GM12874 (cell line): ENCODE data around the gene TEX35.

Source experiments
- TF ChIP-seq, protein P1 (sequence below): IDR thresholded peaks from 2 replicates; pipeline ENCODE4 v1.5.1; 2011; ENCODE audit warnings: low read depth, mild to moderate bottlenecking, control low read depth, low read length, moderate library complexity; ENCODE audit not compliant: insufficient read depth

Gene TEX35

DNA sequence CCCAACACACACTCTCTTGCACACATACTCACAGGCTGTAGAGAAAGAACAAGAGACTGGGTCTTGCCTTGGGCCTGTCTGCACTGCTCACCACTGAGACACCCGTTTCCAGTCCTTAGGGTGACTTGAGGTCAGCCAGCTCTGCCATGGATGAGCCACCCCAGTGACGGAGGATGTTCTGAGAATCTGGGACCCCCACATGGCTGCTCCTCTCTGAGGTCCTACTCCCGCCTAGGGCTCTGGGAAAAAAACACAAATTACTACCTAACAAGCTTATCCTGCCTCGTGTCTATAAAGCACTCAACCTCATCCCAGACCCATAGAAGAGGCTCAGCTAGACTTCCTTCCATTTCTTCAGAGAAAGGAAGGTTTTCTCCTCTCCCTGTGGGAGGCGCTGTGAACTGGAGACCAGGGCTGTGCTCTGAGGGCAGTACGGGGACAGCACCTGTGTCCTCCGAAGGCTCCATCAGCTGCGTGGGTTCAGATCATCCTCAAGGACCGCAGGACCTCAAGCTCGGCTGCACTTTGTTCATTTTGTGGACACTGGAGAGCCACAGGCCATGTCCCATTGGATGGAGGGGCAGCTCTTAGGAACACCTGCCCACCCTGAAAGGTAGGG lies 11.9 kb upstream of the TEX35 start:
- TF ChIP-seq, protein P1, sequence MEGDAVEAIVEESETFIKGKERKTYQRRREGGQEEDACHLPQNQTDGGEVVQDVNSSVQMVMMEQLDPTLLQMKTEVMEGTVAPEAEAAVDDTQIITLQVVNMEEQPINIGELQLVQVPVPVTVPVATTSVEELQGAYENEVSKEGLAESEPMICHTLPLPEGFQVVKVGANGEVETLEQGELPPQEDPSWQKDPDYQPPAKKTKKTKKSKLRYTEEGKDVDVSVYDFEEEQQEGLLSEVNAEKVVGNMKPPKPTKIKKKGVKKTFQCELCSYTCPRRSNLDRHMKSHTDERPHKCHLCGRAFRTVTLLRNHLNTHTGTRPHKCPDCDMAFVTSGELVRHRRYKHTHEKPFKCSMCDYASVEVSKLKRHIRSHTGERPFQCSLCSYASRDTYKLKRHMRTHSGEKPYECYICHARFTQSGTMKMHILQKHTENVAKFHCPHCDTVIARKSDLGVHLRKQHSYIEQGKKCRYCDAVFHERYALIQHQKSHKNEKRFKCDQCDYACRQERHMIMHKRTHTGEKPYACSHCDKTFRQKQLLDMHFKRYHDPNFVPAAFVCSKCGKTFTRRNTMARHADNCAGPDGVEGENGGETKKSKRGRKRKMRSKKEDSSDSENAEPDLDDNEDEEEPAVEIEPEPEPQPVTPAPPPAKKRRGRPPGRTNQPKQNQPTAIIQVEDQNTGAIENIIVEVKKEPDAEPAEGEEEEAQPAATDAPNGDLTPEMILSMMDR = 0 out of 2 replicates have a peak, but pooled peaks have one; percentile 1

DNA sequence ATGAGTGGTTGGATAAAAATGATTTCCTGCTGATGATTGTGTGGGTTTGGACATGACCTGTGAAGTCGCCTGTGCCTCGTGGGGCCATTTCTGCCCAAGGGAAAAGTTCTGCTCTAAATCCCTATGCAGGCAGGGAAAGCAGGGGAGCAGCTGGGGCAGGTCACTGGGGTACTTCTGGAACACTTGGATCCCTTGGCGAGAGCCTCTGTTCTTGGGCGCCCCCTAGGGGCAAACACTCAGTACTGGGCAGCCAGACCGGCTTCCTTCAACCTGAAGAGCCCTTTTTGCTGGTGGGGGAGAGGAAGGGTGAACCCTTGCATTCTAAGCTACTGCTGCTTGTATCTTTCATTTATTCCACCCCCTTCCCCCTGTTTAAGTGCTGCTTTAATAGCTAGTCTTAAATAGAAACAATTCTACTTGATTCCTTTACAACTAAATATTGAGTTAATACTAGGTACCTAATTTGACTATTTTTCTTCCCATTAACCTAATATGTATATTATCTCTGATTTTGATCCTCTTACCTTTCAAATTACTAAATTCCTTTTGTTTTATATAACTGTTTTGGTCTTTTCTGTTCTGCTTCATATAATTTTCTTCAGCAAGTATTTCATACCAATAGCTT lies 11.1 kb upstream of the TEX35 start:
- TF ChIP-seq, protein P1 = peak; percentile 92

GRCh38 chr1:178502330-178502714 lies 10.6 kb upstream of the TEX35 start:
- TF ChIP-seq, protein P1 = no peak

DNA sequence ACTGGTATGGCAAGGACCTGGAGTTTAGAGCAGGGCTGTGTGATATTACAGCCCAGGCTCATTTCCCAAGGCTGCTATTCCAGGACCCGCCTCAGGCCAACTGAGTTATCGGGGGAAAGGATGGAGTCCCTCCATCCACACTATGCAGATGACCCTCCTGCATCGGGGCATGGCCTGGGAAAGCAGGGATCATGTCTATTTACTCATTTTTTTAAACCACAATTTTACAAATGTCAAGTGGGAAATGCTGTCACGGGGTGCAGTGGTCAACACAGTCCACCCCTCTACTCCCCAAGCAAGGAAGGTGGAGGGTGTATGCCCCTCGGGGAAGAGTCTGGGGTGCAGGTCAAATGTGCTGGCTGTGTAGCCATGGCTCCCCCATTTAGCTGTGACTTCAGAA lies 10.1 kb upstream of the TEX35 start:
- TF ChIP-seq, protein P1 = no peak

DNA sequence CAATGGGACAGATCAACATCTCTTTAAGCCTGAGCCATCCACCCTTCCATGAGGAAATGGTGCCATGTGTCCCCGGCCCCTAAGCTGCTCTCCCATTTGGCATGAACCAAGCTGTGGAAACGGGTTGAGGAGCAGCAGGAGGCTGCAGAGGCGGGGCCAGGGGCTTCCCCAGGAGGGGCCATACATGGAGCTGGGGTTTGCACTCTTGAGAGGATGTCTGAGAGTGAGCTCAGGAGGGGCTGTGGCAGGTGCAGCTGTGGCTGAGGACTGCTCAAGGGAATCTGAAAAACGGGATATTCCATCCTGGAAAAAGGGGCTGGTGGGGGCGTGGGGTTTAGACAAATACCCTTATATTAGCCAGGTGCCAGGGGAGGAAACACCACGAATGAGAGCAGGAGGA lies 9.1 kb upstream of the TEX35 start:
- TF ChIP-seq, protein P1 = no peak

DNA sequence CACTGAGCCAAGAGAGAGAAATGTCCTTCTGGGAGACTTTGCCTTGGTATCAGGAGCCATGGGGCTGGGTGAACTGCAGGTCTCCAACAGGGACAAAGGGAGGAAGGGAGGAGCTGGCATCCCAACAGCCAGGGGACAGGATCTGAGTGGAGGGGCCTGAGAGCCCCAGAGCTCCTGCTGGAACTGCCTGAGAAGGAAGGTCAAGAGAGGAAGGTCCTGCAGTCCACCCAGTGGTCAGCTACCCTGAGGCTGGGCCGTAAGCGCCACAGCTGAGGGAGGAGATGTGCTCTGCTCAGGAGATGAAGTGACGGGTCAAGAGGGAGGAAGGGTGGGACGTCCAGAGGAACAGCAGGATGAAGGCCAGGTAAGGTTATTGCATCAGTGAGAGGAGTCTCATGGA lies 8.6 kb upstream of the TEX35 start:
- TF ChIP-seq, protein P1 = no peak

DNA sequence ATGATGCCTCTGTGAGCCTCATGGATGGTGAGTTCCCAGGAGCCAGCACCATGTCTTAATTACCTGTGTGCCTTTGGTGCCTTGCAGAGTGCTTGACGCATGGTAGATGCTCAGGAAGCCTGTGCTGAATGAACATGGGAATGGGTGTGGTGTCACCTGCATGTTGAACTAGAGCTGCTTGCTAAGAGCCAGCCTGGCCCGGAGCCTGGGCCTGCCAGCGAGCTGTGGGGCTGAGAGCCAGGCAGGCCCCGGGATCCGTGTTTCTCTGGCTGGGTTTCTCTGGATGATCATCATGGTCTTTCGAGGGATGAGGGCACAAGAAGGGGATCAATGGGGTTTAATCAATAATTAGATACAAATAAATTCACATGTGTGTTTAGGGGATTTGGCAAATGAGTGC lies 6.7 kb upstream of the TEX35 start:
- TF ChIP-seq, protein P1 = no peak
